Ishikawa (cell line): ENCODE measurements around the gene LTBP4.

Experiments
- CEBPB ChIP-seq: IDR thresholded peaks from 2 replicates; pipeline ENCODE4 v1.6.1; 2012
- CREB1 ChIP-seq: IDR thresholded peaks from 2 replicates; pipeline ENCODE4 v1.6.1; 2012; ENCODE audit warnings: low read depth
- EGR1 ChIP-seq: IDR thresholded peaks from 2 replicates; pipeline ENCODE4 v1.6.1; 2012
- EP300 ChIP-seq: IDR thresholded peaks from 2 replicates; pipeline ENCODE4 v1.6.1; 2012; ENCODE audit warnings: borderline replicate concordance
- FOXM1 ChIP-seq: IDR thresholded peaks from 2 replicates; pipeline ENCODE4 v1.6.1; 2012; ENCODE audit warnings: low read depth, borderline replicate concordance
- NFIC ChIP-seq: IDR thresholded peaks from 2 replicates; pipeline ENCODE4 v1.6.1; 2012
- RAD21 ChIP-seq: IDR thresholded peaks from 2 replicates; pipeline ENCODE4 v1.6.1; 2012; ENCODE audit warnings: low read depth
- REST ChIP-seq: IDR thresholded peaks from 2 replicates; pipeline ENCODE4 v1.6.1; 2012; ENCODE audit warnings: low read depth, mild to moderate bottlenecking
- TAF1 ChIP-seq: IDR thresholded peaks from 2 replicates; pipeline ENCODE4 v1.6.1; 2012; ENCODE audit warnings: low read depth, mild to moderate bottlenecking
- TCF12 ChIP-seq: IDR thresholded peaks from 2 replicates; pipeline ENCODE4 v1.6.1; 2012; ENCODE audit warnings: low read depth
- TEAD4 ChIP-seq: IDR thresholded peaks from 2 replicates; pipeline ENCODE4 v1.6.1; 2012
- YY1 ChIP-seq: IDR thresholded peaks from 2 replicates; pipeline ENCODE4 v1.6.1; 2012; ENCODE audit warnings: low read depth
- ZBTB7A ChIP-seq: IDR thresholded peaks from 2 replicates; pipeline ENCODE4 v1.6.1; 2012; ENCODE audit warnings: low read depth
- TF ChIP-seq, protein P1 (sequence below): IDR thresholded peaks from 2 replicates; pipeline ENCODE4 v1.6.1; 2012
- TF ChIP-seq, protein P2 (sequence below): IDR thresholded peaks from 2 replicates; pipeline ENCODE4 v1.6.1; 2012

The LTBP4 gene

DNA sequence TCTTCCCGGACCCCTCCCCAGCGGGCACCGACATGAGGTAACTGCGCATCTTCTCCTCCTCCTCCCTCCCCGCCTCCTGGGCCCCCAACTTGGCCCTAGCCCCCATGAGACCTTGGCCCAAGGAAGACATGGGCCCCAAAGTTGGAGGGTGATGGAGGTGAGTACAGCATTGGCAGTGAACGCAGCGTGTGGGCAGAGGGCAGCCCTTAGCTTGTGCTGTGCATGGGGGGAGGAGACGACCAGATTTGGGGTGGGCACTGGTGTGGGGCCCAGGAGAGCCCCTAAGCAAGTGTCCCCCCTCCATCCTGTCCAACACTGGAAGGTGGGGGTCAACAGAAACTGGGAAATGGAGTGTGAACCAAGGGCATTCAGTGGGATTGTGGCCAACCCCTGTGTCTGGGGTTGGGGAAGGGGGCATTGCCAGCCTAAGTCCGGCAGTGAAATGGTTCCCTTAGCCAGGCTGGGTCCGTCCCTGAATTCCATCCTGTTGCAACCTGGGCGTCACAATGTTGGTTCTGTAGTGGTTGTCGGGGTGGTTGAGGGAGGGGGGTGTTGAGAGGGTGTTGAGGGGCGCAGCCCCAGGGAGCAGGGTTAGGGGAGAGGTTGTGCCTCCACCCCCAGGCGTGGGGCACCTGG lies 65.8 kb downstream of the LTBP4 start:
- no peak for TF ChIP-seq CEBPB
- TF ChIP-seq TCF12, result no peak
- no peak for TF ChIP-seq RAD21

GRCh38 chr19:40667602-40668001 lies 66.4 kb downstream of the LTBP4 start:
- TF ChIP-seq TEAD4 (no peak), FOXM1 (no peak), RAD21 (no peak), NFIC (no peak), CREB1 (no peak), ZBTB7A (no peak)
- TF ChIP-seq, protein P1, sequence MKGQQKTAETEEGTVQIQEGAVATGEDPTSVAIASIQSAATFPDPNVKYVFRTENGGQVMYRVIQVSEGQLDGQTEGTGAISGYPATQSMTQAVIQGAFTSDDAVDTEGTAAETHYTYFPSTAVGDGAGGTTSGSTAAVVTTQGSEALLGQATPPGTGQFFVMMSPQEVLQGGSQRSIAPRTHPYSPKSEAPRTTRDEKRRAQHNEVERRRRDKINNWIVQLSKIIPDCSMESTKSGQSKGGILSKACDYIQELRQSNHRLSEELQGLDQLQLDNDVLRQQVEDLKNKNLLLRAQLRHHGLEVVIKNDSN, result no peak

GRCh38 chr19:40668991-40669614 lies 67.9 kb downstream of the LTBP4 start:
- TF ChIP-seq EP300 (no peak), ZBTB7A (no peak), EGR1 (no peak), TCF12 (no peak), YY1 (no peak), TEAD4 (no peak), CREB1 (no peak), CEBPB (no peak), TAF1 (no peak), NFIC (no peak), REST (no peak)
- TF ChIP-seq, protein P1, result no peak
- TF ChIP-seq, protein P2, sequence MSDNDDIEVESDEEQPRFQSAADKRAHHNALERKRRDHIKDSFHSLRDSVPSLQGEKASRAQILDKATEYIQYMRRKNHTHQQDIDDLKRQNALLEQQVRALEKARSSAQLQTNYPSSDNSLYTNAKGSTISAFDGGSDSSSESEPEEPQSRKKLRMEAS, result no peak

- TF ChIP-seq EGR1, result no peak
- no peak for TF ChIP-seq EP300
- TF ChIP-seq RAD21, result no peak
- TF ChIP-seq TEAD4, result no peak
- TF ChIP-seq TCF12, result no peak
- TF ChIP-seq FOXM1, result no peak
- TF ChIP-seq REST, result no peak
- TF ChIP-seq, protein P1, result no peak
- TF ChIP-seq TAF1, result no peak
These were observed 70.2 kb downstream of the LTBP4 start for GRCh38 chr19:40671404-40671803.

- no peak for TF ChIP-seq YY1
- no peak for TF ChIP-seq CREB1
- no peak for TF ChIP-seq FOXM1
- TF ChIP-seq, protein P1, result no peak
- no peak for TF ChIP-seq ZBTB7A
- no peak for TF ChIP-seq CEBPB
- no peak for TF ChIP-seq TCF12
- no peak for TF ChIP-seq TAF1
- no peak for TF ChIP-seq REST
- TF ChIP-seq NFIC, result no peak
- TF ChIP-seq TEAD4, result no peak
- TF ChIP-seq EGR1, result no peak
- TF ChIP-seq, protein P2, result no peak
- no peak for TF ChIP-seq RAD21
- TF ChIP-seq EP300, result no peak
These were observed 70.9 kb downstream of the LTBP4 start for GRCh38 chr19:40672038-40672437.
